Measurements from ENCODE around the gene MAP3K5.
"Not testable (repeated sequence)": the region's sequence is repeated elsewhere in the genome, so short reads cannot be mapped to it uniquely, and the experiment has no call there.

The MAP3K5 gene

DNA sequence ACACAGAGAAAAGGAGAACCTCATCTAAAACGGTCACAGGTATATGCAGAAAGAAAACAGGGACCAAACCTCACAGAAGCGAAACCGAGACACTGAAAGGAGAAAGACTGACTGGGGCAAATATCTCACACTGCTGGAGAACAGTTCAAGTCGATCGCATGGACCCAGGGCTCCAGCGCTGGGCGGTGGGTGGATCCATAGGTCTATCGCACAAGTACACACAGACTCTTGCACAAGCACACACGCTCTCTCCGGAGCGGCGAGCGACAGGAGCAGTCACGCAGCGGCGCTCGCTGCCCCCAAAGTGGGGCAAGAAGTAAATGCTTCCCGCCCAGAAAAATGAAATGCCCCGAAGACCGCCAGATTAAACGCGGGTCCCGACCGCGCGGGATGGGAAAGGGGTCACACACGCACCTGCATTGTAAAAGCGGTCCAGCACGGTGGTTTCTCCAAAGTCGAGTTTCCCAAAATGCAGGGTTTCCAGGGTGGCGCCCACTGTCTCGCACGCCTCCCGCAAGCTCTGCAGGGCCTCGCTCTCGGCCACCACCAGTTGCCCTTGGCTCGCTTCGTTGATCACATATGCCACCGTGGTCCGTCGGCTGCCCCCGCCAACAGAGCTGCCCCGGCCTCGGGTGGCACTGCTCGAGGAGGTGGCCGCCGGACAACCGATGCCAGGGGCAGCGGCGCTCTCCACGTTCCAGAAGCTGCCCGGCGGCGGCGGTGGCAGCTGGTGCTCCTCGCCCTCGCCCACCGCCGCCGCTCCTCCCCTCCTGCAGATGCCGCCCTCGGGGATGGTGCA lies 782 bp downstream of the MAP3K5 start:
- DNase-seq (ENCODE audit: low spot score): peak; percentile 52

DNA sequence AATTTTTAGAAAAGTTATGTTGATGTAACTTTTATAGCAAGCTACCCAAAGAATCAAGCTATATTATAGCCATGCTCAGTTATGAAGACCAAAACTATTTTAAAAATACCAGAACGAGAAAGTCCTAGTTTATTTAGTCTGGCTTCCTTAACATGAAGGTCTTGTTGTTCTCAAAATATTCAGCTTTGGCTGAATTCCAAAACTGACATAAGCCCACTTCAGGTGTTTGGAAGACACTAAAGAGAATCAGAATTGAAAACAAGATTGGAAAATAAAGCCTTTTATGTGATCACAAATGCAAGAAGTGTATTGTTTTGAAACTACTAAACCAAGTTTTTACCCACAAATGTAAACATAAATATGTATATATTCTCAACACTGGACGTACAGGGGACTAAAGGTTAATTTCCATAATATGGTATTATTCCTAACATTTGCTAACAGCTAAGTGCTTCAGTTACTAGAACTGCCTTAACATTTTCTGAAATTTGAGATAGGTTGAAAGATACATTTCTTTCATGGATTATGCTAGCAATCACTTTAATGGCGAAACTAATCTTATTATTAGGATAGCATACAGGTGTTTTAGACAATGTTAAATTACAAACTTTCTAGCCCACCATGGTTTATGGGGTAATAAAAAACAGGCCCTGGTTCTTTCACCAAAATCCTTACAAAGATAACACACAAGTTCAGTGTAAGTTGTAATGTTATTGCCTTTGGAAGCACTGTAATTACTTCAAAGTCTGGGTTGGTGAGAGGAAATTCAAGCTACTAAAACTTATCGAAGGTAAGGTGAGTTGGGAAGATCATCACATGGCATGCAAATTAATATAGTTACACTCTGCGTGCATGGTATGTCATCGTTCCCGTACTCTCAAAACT lies 1.6 kb downstream of the MAP3K5 start:
- no peak for DNase-seq (ENCODE audit: low spot score)

DNA sequence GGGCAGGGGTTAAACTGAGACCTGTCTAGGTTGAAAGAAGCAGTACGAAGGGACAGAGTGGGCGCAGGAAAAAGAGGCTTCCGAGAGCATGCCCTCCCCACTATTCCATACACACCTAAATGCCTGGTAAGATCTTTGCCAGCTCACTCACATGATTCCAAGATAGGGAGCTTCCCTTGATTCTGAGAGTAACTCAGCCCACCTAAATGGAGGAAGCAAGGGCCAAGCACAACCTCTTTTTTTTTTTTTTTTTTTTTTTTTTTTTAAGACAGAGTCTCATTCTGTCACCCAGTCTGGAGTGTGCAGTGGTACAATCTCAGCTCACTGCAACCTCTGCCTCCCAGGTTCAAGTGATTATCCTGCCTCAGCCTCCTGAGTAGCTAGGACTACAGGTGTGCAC lies 2.8 kb downstream of the MAP3K5 start:
- not testable (repeated sequence) for DNase-seq (ENCODE audit: low spot score)

DNA sequence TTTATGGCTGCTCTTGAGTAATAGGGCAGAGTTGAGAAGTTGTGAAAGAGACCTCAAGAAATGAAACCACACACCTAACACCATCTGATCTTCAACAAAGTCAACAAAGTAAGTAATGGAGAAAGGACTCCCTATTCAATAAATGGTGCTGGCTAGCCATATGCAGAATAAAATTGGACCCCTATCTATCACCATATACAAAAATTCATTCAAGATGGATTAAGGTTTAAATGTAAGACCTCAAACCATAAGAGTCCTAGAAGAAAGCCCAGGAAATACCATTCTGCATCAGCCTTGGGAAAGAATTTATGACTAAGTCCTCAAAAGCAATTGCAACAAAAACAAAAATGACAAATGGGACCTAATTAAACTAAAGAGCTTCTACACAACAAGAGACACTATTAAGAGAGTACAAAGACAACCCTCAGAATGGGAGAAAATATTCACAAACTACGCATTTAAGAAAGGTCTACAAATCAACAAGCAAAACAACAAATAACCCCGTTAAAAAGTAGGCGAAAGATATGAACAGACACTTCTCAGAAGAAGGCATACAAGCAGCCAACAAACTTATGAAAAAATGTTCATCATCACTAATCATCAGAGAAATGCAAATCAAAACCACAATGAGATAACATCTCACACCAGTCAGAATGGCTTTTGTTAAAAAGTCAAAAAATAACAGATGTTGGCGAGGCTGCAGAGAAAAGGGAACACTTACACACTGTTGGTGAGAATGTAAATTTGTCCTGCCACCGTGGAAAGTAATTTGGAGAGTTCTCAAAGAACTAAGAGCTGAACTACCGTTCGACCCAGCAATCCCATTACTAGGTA lies 4.0 kb downstream of the MAP3K5 start:
- DNase-seq (ENCODE audit: low spot score): peak; percentile 80

DNA sequence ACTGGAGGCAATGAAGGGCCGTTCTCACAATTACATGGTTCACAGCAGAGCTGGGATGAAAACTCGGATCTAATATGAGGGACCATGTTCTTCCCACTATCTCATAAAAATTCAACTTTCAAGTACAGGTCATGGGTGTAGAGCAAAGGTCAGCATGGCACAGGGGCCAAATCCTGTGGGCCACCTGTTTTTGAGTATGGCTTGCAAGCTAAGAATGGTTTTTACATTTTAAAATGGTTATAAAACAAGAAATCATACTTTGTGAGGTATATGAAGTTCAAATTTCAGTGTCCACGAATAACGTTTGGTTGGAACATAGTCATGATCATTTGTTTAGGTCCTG lies 4.6 kb downstream of the MAP3K5 start:
- DNase-seq (ENCODE audit: low spot score): no peak

DNA sequence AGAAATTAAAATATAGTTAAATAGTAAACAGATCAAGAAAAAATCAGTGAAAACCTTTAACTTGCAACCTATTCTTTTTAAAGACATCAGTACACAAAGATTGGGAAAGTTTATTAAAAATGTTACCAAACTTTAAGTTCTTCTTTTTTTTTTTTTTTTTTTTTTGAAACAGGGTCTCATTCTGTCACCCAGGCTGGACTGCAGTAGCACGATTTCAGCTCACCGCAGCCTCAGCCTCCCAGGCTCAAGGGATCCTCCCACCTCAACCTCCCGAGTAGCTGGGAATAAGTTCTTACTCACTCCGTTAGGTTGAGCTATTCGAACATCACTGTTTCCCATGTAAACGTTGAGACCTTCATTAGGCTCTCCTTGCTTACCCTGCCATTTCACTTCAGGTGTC lies 5.6 kb downstream of the MAP3K5 start:
- no peak for DNase-seq (ENCODE audit: low spot score)

DNA sequence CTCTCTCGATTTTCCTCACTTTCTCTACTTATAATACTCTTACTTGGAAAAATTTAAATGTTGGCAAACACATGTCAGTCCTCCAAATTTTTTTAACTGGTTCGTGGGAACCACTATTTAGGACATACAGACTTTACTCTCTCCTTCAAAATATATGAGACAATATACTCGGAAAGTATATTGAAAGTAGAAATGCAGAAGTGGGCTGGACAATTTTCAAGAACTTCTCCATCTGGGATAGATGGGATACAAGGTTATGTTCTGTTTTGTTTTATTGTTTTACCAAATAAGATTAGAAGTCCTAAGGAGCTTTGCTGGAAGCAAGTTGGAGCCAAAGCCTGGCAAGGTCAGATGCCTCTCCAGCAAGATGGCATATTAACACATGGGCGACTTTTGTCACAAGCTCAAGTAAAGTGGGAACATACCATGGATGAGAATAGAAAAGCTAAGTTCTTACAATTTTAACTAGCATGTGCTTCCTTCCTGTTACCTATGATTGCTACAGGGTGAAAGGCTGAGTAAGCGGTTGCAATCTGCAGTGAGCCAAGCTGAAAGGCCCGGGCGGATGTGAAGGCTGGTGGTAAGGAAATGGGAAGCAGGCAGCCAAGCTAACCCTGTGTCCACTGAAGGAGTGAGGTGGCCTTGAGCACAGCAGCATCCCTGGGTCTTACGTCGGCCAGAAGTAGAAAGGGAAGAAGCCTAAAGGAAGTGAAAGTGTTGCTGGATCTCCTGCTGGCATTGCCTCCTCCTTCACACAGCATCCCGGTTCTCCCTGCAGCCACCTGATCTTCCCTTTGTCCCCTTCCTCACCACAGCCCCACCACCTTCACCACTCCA lies 7.1 kb downstream of the MAP3K5 start:
- DNase-seq (ENCODE audit: low spot score): peak; percentile 52

DNA sequence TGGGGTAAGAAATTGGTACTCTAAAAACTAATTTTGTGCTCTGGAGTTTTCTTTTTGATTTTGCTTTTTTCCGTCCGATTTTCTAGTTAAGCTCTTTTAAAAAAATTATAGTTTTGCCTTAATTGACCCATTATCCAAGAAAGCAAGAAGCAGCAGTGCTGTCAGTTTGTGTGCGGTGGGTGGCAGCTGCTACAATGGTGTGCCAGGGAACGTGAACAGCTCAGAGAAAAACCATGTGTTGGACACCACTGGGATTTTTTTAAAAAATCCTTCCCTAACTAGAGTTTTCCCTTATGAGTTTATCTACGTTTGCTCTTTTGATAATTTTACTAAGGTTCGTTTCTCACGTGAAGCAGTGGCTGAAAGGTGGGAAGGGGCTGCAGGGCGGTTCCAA lies 8.0 kb downstream of the MAP3K5 start:
- DNase-seq (ENCODE audit: low spot score): no peak

DNA sequence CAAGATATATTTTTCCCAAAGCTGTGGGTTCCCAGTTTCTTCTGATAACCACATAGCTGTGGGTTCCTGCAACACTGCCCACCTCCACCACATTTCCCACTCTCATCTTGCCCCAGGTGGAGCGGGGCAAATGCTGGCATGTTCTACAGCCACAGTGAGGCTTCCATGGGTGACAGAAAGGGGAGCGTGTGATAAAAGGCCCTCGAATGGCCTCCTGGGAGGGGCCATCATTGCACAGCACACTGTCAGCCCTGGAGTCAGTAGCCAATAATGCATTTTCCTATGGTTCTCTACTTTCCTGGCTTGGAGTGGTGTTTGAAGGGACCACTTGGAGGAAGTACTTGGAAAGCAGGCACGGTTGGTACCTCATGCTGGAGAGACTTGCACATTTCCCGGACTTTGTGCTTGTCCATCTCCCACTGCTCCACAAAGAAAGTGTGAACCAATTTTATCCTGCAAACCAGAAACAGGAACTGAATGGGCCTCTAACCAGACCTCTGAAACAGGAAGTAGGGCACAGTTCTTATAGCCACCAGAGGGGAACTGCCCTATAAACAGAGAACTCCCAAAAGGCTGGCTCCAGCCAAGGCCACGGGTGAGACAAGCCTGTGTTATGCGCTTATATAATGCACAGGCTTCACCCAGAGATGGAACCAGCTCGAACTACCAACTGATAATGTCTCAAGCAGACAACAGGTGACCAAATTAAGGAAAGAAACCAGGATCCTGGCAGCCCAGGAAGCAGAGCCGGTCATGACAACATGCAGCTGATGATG lies 8.6 kb downstream of the MAP3K5 start:
- no peak for DNase-seq (ENCODE audit: low spot score)

DNA sequence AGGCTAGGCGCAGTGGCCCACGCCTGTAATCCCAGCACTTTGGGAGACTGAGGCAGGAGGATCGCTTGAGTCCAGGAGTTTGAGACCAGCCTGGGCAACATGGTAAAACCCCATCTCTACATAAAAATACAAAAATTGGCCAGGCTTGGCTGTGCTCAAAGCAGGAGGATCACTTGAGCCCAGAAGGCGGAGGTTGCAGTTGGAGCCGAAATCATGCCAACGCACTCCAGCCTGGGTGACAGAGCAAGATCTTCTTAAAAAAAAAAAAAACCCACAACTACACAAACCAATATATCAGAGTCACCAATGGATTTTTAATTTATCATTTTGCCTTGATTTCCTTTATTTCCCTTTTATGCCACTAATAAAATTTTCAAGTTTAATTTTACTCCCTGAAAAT lies 9.3 kb downstream of the MAP3K5 start:
- DNase-seq (ENCODE audit: low spot score): no peak

DNA sequence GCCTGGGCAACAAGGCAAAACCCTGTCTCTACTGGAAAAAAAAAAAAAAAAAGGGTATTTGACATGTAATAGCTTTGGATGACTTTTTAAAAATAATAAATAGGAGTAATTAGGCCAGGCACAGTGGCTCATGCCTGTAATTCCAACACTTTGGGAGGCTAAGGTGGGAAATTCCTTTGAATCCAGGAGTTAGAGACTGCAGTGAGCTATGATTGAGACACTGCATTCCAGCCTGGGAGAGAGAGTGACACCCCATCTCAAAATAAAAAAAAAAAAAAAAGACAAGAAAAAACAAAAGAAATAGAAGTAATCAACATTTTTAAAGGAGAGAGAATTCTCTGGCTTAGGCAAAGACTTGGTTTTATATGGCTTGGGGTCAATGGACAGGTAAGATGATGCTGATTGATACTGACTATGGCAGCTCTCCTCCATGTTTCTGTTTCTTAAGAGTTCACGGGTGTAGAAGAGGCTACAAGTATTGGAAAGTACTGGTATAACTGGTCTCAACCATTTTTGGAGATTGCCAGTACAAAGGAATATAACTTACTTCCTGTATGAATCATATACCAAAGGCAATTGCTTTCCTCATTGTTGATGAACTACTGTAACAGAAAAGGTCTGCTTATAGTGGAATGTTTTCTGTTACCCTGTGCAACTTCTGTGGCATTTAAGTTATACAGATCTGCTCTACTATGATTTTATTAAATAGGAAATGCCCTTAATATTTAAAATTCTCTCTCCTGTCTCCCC lies 10.1 kb downstream of the MAP3K5 start:
- peak; percentile 44 for DNase-seq (ENCODE audit: low spot score)

DNA sequence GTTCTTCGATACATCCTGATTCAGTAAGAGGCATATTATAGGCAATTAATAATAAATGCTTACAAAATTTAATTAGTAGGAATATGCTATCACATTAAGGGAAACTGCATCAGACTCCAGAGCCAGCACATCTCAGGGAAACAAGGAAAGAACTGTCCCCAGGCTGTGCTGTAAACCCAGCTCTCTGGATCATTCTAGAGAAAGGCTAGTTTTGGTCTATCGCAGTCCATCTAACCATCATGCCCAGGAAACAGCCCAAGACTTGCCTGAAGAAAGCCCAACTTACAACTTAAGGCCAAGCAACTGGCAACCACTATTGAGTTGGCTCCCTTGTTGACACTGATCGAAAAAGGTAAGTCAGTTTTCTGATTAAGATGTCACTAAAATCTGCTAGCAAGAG lies 11.3 kb downstream of the MAP3K5 start:
- no peak for DNase-seq (ENCODE audit: low spot score)

DNA sequence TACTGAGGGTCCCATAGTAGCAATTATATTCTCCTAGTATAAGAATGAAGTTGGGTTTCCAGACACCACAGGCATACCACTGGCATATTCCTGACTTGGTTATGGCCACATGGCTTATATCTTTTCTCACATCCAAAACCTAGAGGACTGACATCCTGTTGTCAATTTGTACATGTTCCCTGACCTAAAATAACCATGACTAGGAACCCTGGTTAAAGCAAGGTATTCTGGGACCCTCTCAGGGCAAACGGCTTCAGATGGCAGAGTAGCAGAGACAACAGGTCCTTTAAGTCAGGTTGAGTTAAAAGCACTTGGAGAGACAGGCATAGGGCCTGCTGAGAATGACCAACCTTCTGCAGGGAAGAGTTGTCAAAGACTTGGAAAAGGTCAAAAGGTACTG lies 12.6 kb downstream of the MAP3K5 start:
- no peak for DNase-seq (ENCODE audit: low spot score)

DNA sequence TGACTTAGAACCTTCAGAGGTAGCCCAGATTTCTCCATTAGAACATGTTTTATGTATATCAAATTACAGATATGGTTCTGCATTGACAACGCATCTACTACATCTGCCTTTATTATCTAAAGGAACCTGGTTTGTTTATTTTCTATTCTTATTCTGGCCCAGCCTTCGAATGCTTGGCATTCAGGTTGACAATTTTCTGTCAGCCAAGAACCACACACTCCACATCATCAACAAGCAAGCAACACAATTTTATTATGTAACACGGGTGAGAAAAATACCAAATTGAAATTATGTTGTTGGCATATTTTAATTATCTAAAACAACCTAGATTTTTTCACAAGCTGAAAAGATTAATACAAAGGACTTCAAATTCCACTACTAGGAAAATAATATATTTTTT lies 14.6 kb downstream of the MAP3K5 start:
- DNase-seq (ENCODE audit: low spot score): no peak

DNA sequence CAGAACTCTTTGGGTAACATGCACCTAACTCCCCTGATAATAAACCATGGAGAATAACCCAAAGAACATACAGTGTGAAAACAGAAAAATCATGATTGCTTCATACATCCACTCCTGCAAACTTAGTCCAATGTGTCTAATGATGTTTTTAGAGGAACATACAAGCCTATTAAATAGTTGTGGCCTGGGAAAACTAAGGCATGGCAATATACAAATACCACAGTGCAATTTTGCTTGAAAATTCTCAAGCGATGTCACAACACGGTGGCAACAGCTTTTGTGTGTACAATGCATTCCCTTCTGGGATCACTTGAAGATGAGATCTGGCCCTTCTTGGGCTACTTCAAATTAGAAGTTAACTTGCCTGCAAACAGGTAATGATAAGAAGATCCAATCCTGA lies 16.7 kb downstream of the MAP3K5 start:
- no peak for DNase-seq (ENCODE audit: low spot score)

DNA sequence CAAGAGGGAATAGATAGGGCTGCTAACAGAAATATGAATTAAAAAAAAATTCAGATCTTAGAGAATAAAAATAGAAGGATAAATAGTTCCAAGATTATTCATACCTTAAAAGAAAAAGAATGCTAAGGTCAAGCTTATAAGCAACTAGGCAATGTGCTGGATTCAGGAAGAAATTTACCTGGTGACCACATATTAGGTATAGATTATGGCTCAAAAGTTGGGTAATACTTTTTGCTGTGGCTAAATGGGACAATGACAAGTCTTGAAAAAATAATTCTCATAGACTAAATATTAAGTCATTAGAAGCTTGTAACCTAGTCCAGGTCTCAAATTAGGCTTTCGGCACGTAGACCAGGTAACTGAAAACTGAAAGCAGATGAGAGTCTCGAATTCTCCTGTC lies 17.2 kb downstream of the MAP3K5 start:
- DNase-seq (ENCODE audit: low spot score): no peak

DNA sequence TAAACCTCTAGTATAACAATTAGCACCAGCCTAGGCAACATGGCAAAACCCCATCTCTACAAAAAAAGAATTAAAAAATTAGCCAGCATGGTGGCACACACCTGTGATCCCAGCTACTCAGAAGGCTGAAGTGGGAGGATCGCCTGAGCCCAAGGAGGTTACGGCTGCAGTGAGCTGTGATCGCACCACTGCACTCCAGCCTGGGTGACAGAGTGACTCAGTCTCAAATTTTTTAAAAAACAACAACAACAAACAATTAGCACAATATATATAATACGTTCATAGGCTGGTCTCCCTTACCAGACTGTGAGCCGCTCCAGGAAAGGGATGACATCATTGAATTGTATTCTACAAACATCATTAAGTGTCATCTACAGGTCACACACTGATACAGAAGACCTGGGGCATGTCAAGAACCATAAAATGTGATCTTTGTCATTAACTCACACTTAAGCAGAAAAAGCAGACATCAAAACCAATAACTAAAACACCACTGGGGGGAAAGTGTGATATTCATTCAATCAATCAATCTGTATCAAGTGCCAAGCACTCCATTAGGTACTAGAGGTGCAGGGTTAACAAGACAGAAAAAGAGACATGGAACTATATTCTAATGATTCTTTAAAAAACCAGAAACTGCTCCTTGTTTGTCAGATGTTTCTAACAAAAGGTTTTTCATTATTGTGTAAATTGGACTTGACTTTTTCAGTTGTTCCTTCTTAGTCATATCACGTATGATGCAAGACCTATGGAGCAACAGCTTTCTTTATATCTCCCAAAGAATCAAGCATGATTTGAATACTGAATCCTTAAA lies 17.8 kb downstream of the MAP3K5 start:
- DNase-seq (ENCODE audit: low spot score): no peak

DNA sequence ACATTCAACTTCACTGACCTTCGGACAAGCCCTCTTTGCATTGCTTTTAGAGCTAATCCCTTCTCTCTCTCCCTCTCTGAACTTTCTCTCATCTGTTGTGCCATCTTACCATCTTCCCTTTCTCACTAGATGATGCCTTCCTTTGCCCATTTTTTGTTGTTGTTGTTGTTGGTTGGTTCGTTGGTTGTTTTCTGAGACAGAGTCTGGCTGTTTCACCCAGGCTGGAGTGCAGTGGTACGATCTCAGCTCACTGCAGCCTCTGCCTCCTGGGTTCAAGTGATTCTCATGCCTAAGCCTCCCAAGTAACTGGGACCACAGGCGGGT lies 18.8 kb downstream of the MAP3K5 start:
- no peak for DNase-seq (ENCODE audit: low spot score)

DNA sequence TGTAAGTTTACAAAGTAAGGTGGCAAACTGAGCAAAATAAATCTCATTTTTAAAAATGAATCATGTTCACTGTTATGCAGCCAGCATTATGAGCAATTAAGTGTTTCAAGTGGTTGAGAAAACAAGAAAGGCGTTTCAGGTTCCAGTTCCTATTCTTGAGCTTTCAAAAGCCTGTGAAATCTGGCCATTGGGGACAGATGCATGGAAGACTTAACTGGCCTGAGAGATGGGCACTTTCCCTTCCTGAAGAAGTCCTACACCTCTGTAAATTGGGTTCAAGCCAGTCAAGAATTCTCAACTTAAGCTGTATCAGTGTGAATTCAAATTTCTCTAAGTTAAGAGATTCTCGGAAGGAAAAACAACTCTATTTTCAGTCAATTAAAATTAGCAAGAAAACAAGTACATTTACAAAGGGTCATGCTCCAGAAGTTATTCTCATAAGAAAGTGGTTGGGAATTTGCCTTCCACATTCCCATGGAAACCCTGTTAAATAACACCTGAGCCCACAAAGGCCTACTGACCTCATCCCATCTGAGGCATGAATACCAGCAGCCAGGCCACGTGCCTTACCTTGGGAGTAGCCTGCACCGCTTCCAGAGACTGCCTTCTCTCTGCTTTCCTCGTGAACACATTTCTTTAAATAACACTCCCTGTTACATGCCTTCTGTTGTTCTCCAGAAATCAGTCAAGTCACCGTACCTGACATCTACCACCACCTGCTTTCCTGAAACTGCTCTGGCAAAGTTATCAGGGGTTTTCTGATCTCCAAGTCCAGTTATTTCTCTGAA lies 19.4 kb downstream of the MAP3K5 start:
- DNase-seq (ENCODE audit: low spot score): no peak
